HG03469 (cell line): ENCODE results near the gene ARHGEF37.
"Not testable (repeated sequence)": the region's sequence is repeated elsewhere in the genome, so short reads cannot be mapped to it uniquely, and the experiment has no call there.

Experiments used
- ATAC-seq: cut with Tn5 transposase; IDR thresholded peaks from one replicate; pipeline ENCODE4 v1.9.1; 2021; ENCODE audit warnings: mild to moderate bottlenecking, moderate library complexity, moderate number of reproducible peaks; ENCODE audit not compliant: unreplicated experiment

ARHGEF37 gene

GRCh38 chr5:149581192-149581861, at the start of gene ARHGEF37:
Gene ARHGEF37, plus strand, starts transcription at chr5:149581498. Its CDS starts 16,272 bp downstream, at chr5:149597770.
- no peak for ATAC-seq

- no peak for ATAC-seq
Observed at GRCh38 chr5:149532413-149532812, 48.9 kb upstream of the ARHGEF37 start.

- ATAC-seq: not testable (repeated sequence)
Observed at GRCh38 chr5:149535787-149536186, 45.5 kb upstream of the ARHGEF37 start.

GRCh38 chr5:149537374-149537975, 43.8 kb upstream of the ARHGEF37 start:
- ATAC-seq: no peak

- ATAC-seq: no peak
Observed at GRCh38 chr5:149540089-149540488, 41.2 kb upstream of the ARHGEF37 start.

- no peak for ATAC-seq
Observed at GRCh38 chr5:149541893-149542292, 39.4 kb upstream of the ARHGEF37 start.

GRCh38 chr5:149543361-149544027, 37.8 kb upstream of the ARHGEF37 start:
- ATAC-seq: no peak

GRCh38 chr5:149544028-149544420, 37.3 kb upstream of the ARHGEF37 start:
- ATAC-seq: no peak

- no peak for ATAC-seq
Observed at GRCh38 chr5:149545327-149545726, 36.0 kb upstream of the ARHGEF37 start.

- no peak for ATAC-seq
Observed at GRCh38 chr5:149546974-149547373, 34.3 kb upstream of the ARHGEF37 start.

GRCh38 chr5:149549461-149550267, 31.6 kb upstream of the ARHGEF37 start:
- ATAC-seq: peak; percentile 26

GRCh38 chr5:149550268-149550583, 31.1 kb upstream of the ARHGEF37 start:
- ATAC-seq: no peak

GRCh38 chr5:149550594-149551226, 30.6 kb upstream of the ARHGEF37 start:
- no peak for ATAC-seq

GRCh38 chr5:149551227-149552037, 29.9 kb upstream of the ARHGEF37 start, which contains the start of gene CSNK1A1:
Gene CSNK1A1, minus strand, starts transcription at chr5:149551439. Its CDS starts 475 bp downstream, at chr5:149550964.
- peak; percentile 80 for ATAC-seq

- ATAC-seq: no peak
Observed at GRCh38 chr5:149552038-149552494, 29.2 kb upstream of the ARHGEF37 start.

GRCh38 chr5:149552553-149553160, 28.6 kb upstream of the ARHGEF37 start:
- ATAC-seq: no peak

- no peak for ATAC-seq
Observed at GRCh38 chr5:149559706-149560105, 21.6 kb upstream of the ARHGEF37 start.

- no peak for ATAC-seq
Observed at GRCh38 chr5:149561848-149562247, 19.4 kb upstream of the ARHGEF37 start.

- ATAC-seq: no peak
Observed at GRCh38 chr5:149563466-149563865, 17.8 kb upstream of the ARHGEF37 start.
